H1 (cell line): ENCODE results near the gene VPS52. TPM values are rescaled to one million over a fixed set of nuclear protein-coding genes. Genes with fewer than 3 reads are reported as not detected.

Experiments
- CTCF ChIA-PET: fragments of 300-600 bp; sonication (Branson Sonifier 250); formaldehyde crosslinking; loops from one replicate; lab custom pipeline; 2021; ENCODE audit not compliant: partially characterized antibody; lab: Charles Lee
- POLR2A ChIA-PET: fragments of 300-600 bp; sonication (Branson Sonifier 250); formaldehyde crosslinking; loops from one replicate; lab custom pipeline; 2021; ENCODE audit warnings: inconsistent platforms; ENCODE audit not compliant: partially characterized antibody; lab: Charles Lee
- DNase-seq, 2 experiments: peaks; one replicate each; pipeline versions ENCODE4 v3.0.0 to v3.0.0-alpha.2; 2010 to 2022; ENCODE audit warnings: low spot score in 2 of 2, low read depth in 1 of 2, mixed read lengths in 1 of 2
- FAIRE-seq: peaks from 2 replicates; lab custom pipeline; 2011; peaks lifted over from hg19 to GRCh38; lab: Jason Lieb, UNC
- H2AFZ ChIP-seq: 2 replicates; pipeline ENCODE4 v1.8.1; 2012; ENCODE audit warnings: low read length, inconsistent platforms
- H2AK5ac ChIP-seq: 2 replicates; pipeline ENCODE4 v1.6.1; 2013; ENCODE audit warnings: low read depth, low read length
- H2BK120ac ChIP-seq: replicated peaks from 2 replicates; pipeline ENCODE3; 2013; ENCODE audit warnings: low read depth, low read length, inconsistent platforms
- H2BK12ac ChIP-seq: 2 replicates; pipeline ENCODE4 v1.6.1; 2013; ENCODE audit warnings: low read depth, low read length
- H2BK15ac ChIP-seq: 2 replicates; pipeline ENCODE4 v1.6.1; 2013; ENCODE audit warnings: low read length
- H2BK20ac ChIP-seq: 2 replicates; pipeline ENCODE4 v1.6.1; 2013; ENCODE audit warnings: low read length
- H2BK5ac ChIP-seq: 2 replicates; pipeline ENCODE4 v1.6.1; 2013; ENCODE audit warnings: low read depth, low read length
- H3K14ac ChIP-seq: 2 replicates; pipeline ENCODE4 v1.6.1; 2013; ENCODE audit warnings: inconsistent platforms; ENCODE audit not compliant: insufficient read length
- H3K18ac ChIP-seq: 2 replicates; pipeline ENCODE4 v1.6.1; 2013; ENCODE audit warnings: low read length; ENCODE audit errors: extremely low read depth
- H3K23ac ChIP-seq: 2 replicates; pipeline ENCODE4 v1.6.1; 2013; ENCODE audit warnings: inconsistent platforms; ENCODE audit not compliant: insufficient read length
- H3K23me2 ChIP-seq: 2 replicates; pipeline ENCODE4 v1.6.1; 2013; ENCODE audit warnings: low read depth, low read length
- H3K27ac ChIP-seq: 2 replicates; pipeline ENCODE4 v1.6.1; 2011; ENCODE audit warnings: low read depth, low read length, inconsistent platforms
- H3K27me3 ChIP-seq, 4 experiments: replicated peaks in 1 of 4; 1 replicate in 1 of 4; 2 replicates in 3 of 4; pipeline versions ENCODE4 v1.6.1 to v1.8.1; 2011 to 2013; ENCODE audit warnings: low read length in 3 of 4, mild to moderate bottlenecking in 3 of 4, inconsistent platforms in 2 of 4, mixed read lengths in 2 of 4, moderate library complexity in 1 of 4; ENCODE audit not compliant: control insufficient read depth in 3 of 4, insufficient read depth in 3 of 4; ENCODE audit errors: extremely low read depth in 1 of 4
- H3K36me3 ChIP-seq, 4 experiments: 2 replicates each; pipeline versions ENCODE4 v1.6.1 to v1.8.1; 2011 to 2013; ENCODE audit warnings: mild to moderate bottlenecking in 4 of 4, low read length in 3 of 4, moderate library complexity in 2 of 4, control low read depth in 1 of 4, inconsistent platforms in 1 of 4; ENCODE audit not compliant: insufficient read depth in 4 of 4, control insufficient read depth in 2 of 4
- H3K4ac ChIP-seq: replicated peaks from 2 replicates; pipeline ENCODE3; 2013; ENCODE audit warnings: low read length, low read depth, mixed read lengths, inconsistent platforms; ENCODE audit not compliant: insufficient read length
- H3K4me1 ChIP-seq, 4 experiments: replicated peaks in 1 of 4; 1 replicate in 1 of 4; 2 replicates in 3 of 4; pipeline versions ENCODE4 v1.6.1 to v1.8.1; 2011 to 2013; ENCODE audit warnings: low read length in 3 of 4, inconsistent platforms in 2 of 4, mixed read lengths in 1 of 4; ENCODE audit not compliant: insufficient read depth in 4 of 4, control insufficient read depth in 3 of 4
- H3K4me2 ChIP-seq, 2 experiments: 2 replicates each; pipeline versions ENCODE4 v1.6.1 to v1.8.1; 2011 to 2013; ENCODE audit warnings: low read depth in 2 of 2, low read length in 2 of 2, control low read depth in 1 of 2, inconsistent platforms in 1 of 2, mild to moderate bottlenecking in 1 of 2; ENCODE audit not compliant: insufficient read depth in 1 of 2
- H3K4me3 ChIP-seq, 4 experiments: fragments of 200-600, 300-600 bp in 1 of 4; sonication (generic), shearing (Covaris generic), sonication (Bioruptor Twin) in 1 of 4; 2 replicates each; pipeline versions ENCODE4 v1.5.1 to v1.8.1; 2011 to 2016; ENCODE audit warnings: low read length in 4 of 4, low read depth in 3 of 4, control low read depth in 2 of 4, inconsistent platforms in 2 of 4, mild to moderate bottlenecking in 2 of 4, mixed read lengths in 1 of 4, moderate library complexity in 1 of 4; ENCODE audit not compliant: insufficient read depth in 2 of 4; ENCODE audit errors: extremely low read depth in 1 of 4
- H3K56ac ChIP-seq: replicated peaks from 2 replicates; pipeline ENCODE3; 2013; ENCODE audit warnings: low read depth, mild to moderate bottlenecking, mixed read lengths, low read length, inconsistent platforms; ENCODE audit not compliant: insufficient read length
- H3K79me1 ChIP-seq: 2 replicates; pipeline ENCODE4 v1.6.1; 2013; ENCODE audit warnings: low read depth, low read length, control low read depth
- H3K79me2 ChIP-seq, 2 experiments: 2 replicates each; pipeline versions ENCODE4 v1.6.1 to v1.8.1; 2012 to 2013; ENCODE audit warnings: low read length in 2 of 2, mild to moderate bottlenecking in 2 of 2, inconsistent platforms in 1 of 2; ENCODE audit not compliant: insufficient read depth in 2 of 2, control insufficient read depth in 1 of 2
- H3K9ac ChIP-seq, 4 experiments: replicated peaks in 1 of 4; 1 replicate in 1 of 4; 2 replicates in 3 of 4; pipeline versions ENCODE4 v1.6.1 to v1.8.1; 2011 to 2013; ENCODE audit warnings: low read depth in 3 of 4, low read length in 3 of 4, control low read depth in 2 of 4, mild to moderate bottlenecking in 2 of 4, moderate library complexity in 2 of 4, inconsistent platforms in 1 of 4; ENCODE audit errors: extremely low read depth in 1 of 4
- H3K9me3 ChIP-seq, 2 experiments: 2 replicates each; pipeline versions ENCODE4 v1.6.1 to v1.8.1; 2012 to 2013; ENCODE audit warnings: mild to moderate bottlenecking in 2 of 2, moderate library complexity in 2 of 2, control low read depth in 1 of 2, inconsistent platforms in 1 of 2, low read depth in 1 of 2, low read length in 1 of 2, mixed read lengths in 1 of 2; ENCODE audit not compliant: insufficient read depth in 2 of 2
- H4K20me1 ChIP-seq, 2 experiments: replicated peaks in 1 of 2; 2 replicates each; pipeline versions ENCODE3 to v1.8.1; 2011 to 2013; ENCODE audit warnings: inconsistent platforms in 2 of 2, low read length in 2 of 2, mild to moderate bottlenecking in 1 of 2; ENCODE audit not compliant: insufficient read depth in 2 of 2, control insufficient read depth in 1 of 2
- H4K5ac ChIP-seq: 2 replicates; pipeline ENCODE4 v1.6.1; 2013; ENCODE audit warnings: low read length, low read depth, mixed read lengths, inconsistent platforms; ENCODE audit not compliant: insufficient read length
- H4K8ac ChIP-seq: 2 replicates; pipeline ENCODE4 v1.8.0; 2013; ENCODE audit warnings: mild to moderate bottlenecking, moderate library complexity, low read length, inconsistent platforms; ENCODE audit not compliant: insufficient read depth; ENCODE audit errors: extremely low read depth
- H4K91ac ChIP-seq: replicated peaks from 2 replicates; pipeline ENCODE3; 2013; ENCODE audit warnings: low read length, mixed read lengths, inconsistent platforms; ENCODE audit not compliant: insufficient read length
- POLR2AphosphoS5 ChIP-seq: IDR thresholded peaks from 2 replicates; pipeline ENCODE4 v1.6.1; 2011; ENCODE audit warnings: low read depth, low read length
- TCF12 ChIP-seq: IDR thresholded peaks from 2 replicates; pipeline ENCODE4 v1.6.1; 2011; ENCODE audit warnings: low read depth, mild to moderate bottlenecking, low read length
- WGBS, 2 experiments: shearing (Covaris generic) in 1 of 2; methylation state at CpG; one replicate each; pipeline versions ENCODE4 v1.1.6 to v1.1.7; 2013 to 2015; ENCODE audit warnings: low lambda C conversion rate in 2 of 2, mixed read lengths in 2 of 2, inconsistent platforms in 1 of 2, low coverage in 1 of 2, missing lambda C conversion rate in 1 of 2; ENCODE audit not compliant: insufficient replicate concordance in 2 of 2, insufficient coverage in 1 of 2, insufficient read length in 1 of 2; ENCODE audit errors: extremely low coverage in 1 of 2, missing lambda C conversion rate in 1 of 2; 5-methylcytosine and 5-hydroxymethylcytosine counted together
- polyA plus RNA-seq, 7 experiments: library from polyadenylated mRNA; depleted of rRNA in 3 of 7; stranded (reverse) in 5 of 7; unstranded in 2 of 7; fragments of >200 nt in 5 of 7; fragments of 200-250 nt in 2 of 7; gene quantifications; 1 replicate in 5 of 7; 2 replicates in 1 of 7; 4 replicates in 1 of 7; pipeline versions ENCODE4 v1.2.1 to v1.2.3, GENCODE V29; 2011 to 2013; ENCODE audit warnings: missing spikeins in 2 of 7, mixed read lengths in 2 of 7
- total RNA-seq: library from RNA; stranded (reverse); fragmentation: NEBNext Ultra II Directional; extraction: Animal tissue kit (Norgen Biotek cat#: 25700); gene quantifications from 2 replicates; pipeline ENCODE4 v1.2.1, GENCODE V29; 2021

VPS52 gene
- total and polyA plus RNA-seq, 2 of the 8 experiments (the other 6 are each of a cell fraction or from before 2014, with no cell fraction given): 36.5 to 86.3 TPM

GRCh38 chr6:33204165-33204414, 67.6 kb downstream of the VPS52 start:
- Histone ChIP-seq H4K5ac (no peak overlapping the region), H4K8ac (no peak overlapping the region), H3K23me2 (peaks cover 34% of the 10 kb centered on the region), H3K79me1 (peaks cover 16% of the 10 kb centered on the region), H3K4me3 (peak overlapping the region in 1 of 4 experiments; percentile 93; a peak in 2 of 8 replicates), H3K4me2 (peak overlapping the region; percentile 72 to 97), H3K79me2 (peaks cover 3 to 22% of the 10 kb centered on the region in 2 experiments; a peak in 3 of 4 replicates), H3K4me1 (peaks cover 4 to 40% (median 13%) of the 10 kb centered on the region in 4 experiments), H3K27ac (no peak overlapping the region), H2AK5ac (no peak overlapping the region), H3K9ac (no peak overlapping the region), H3K56ac (no peak overlapping the region), H2BK20ac (peak overlapping the region; percentile 13; the same call in 1 of the 2 replicates), H4K91ac (no peak overlapping the region), H2BK12ac (0 out of 2 replicates have a peak overlapping the region, but pooled peaks have one; percentile 12), H3K4ac (no peak overlapping the region), H3K18ac (no peak overlapping the region), H2BK120ac (no peak overlapping the region), H2BK15ac (0 out of 2 replicates have a peak overlapping the region, but pooled peaks have one; percentile 19), H2AFZ (no peak overlapping the region), H3K14ac (no peak overlapping the region), H3K23ac (no peak overlapping the region), H3K36me3 (peaks cover 7 to 23% (median 14%) of the 10 kb centered on the region in 4 experiments), H2BK5ac (no peak overlapping the region), H3K9me3 (no peaks in the 10 kb centered on the region), H4K20me1 (peaks cover 5 to 20% of the 10 kb centered on the region in 2 experiments), H3K27me3 (peaks cover 9 to 32% (median 25%) of the 10 kb centered on the region in 4 experiments; a peak in 6 of 7 replicates)
- 6% methylated on average over 2 of the region's 4 CpGs; no CpG with 5 or more reads in 1 of the 2 experiments for WGBS, 2 experiments
- FAIRE-seq: no peak
- no peak for DNase-seq
- TF ChIP-seq POLR2AphosphoS5 (0 out of 2 replicates have a peak, but pooled peaks have one; percentile 4), TCF12 (no peak)
- ChIA-PET CTCF (interaction anchor here (0.6 to 2.4 kb wide), 3 partner anchors 11 to 203 kb away, joined by 3 to 23 read pairs (median 6); no protein-coding TSS in a partner anchor), POLR2A (interaction anchor here (0.6 to 2.0 kb wide), 5 partner anchors 9 to 232 kb away, joined by 3 to 16 read pairs (median 9); partner anchors contain the start of genes B3GALT4, RPS18 and VPS52)
